Karpas-422 (cell line): Measurements from ENCODE around the gene CAMK1G. TPM values are rescaled to one million over a fixed set of nuclear protein-coding genes. Genes with fewer than 3 reads are reported as not detected.
A peak's percentile ranks its signal among the peaks of the same experiment; 100 is the strongest.

Source experiments
- DNase-seq: peaks from one replicate; pipeline ENCODE4 v3.0.0-alpha.2; 2015
- H2AFZ ChIP-seq: fragments of 200-600 bp; sonication (generic); 2 replicates; pipeline ENCODE4 v1.6.1; 2014; ENCODE audit warnings: antibody characterized with exemption, low read length, mixed read lengths
- H3K27ac ChIP-seq: fragments of 200-600 bp; sonication (generic); 2 replicates; pipeline ENCODE4 v1.5.1; 2014; ENCODE audit warnings: mild to moderate bottlenecking, low read length, moderate library complexity
- H3K27me3 ChIP-seq: fragments of 200-600 bp; sonication (generic); 2 replicates; pipeline ENCODE4 v1.6.1; 2014; ENCODE audit warnings: low read length, mixed read lengths
- H3K36me3 ChIP-seq: fragments of 200-600 bp; sonication (generic); 2 replicates; pipeline ENCODE4 v1.6.1; 2014; ENCODE audit warnings: low read length, mixed read lengths; ENCODE audit not compliant: insufficient read depth
- H3K4me1 ChIP-seq: fragments of 200-600 bp; sonication (generic); 2 replicates; pipeline ENCODE4 v1.6.1; 2014; ENCODE audit warnings: mild to moderate bottlenecking, low read length, mixed read lengths
- H3K4me2 ChIP-seq: fragments of 200-600 bp; sonication (generic); 2 replicates; pipeline ENCODE4 v1.6.1; 2014; ENCODE audit warnings: low read length, low read depth, mild to moderate bottlenecking; ENCODE audit not compliant: poor library complexity, severe bottlenecking
- H3K4me3 ChIP-seq: fragments of 200-600 bp; sonication (generic); 2 replicates; pipeline ENCODE4 v1.5.1; 2014; ENCODE audit warnings: mild to moderate bottlenecking, antibody characterized with exemption, low read length, mixed read lengths
- H3K79me2 ChIP-seq: fragments of 200-600 bp; sonication (generic); 2 replicates; pipeline ENCODE4 v1.6.1; 2014; ENCODE audit warnings: mild to moderate bottlenecking, low read length, mixed read lengths
- H3K9ac ChIP-seq: fragments of 200-600 bp; sonication (generic); 2 replicates; pipeline ENCODE4 v1.6.0; 2014; ENCODE audit warnings: low read length
- H3K9me2 ChIP-seq: fragments of 200-600 bp; sonication (generic), shearing (Covaris generic); replicated peaks from 2 replicates; pipeline ENCODE4 v1.6.0; 2014; ENCODE audit warnings: mild to moderate bottlenecking, low read length, moderate library complexity; ENCODE audit not compliant: insufficient read depth
- H3K9me3 ChIP-seq: fragments of 300-700, 200-600 bp; sonication (generic); 2 replicates; pipeline ENCODE4 v1.6.1; 2014; ENCODE audit warnings: low read length, mixed read lengths
- H4K20me1 ChIP-seq: fragments of 200-600 bp; sonication (generic); 2 replicates; pipeline ENCODE4 v1.6.1; 2014; ENCODE audit warnings: mild to moderate bottlenecking, antibody characterized with exemption, low read length, low read depth; ENCODE audit not compliant: insufficient read depth
- total RNA-seq: library from RNA; depleted of rRNA; stranded (reverse); fragments of >200 nt; shearing (Covaris generic); gene quantifications from 2 replicates; pipeline ENCODE4 v1.2.3, GENCODE V29; 2014; ENCODE audit warnings: low replicate concordance

The CAMK1G gene
- total RNA-seq, 1 experiment from 2014 or later, result not detected

DNA sequence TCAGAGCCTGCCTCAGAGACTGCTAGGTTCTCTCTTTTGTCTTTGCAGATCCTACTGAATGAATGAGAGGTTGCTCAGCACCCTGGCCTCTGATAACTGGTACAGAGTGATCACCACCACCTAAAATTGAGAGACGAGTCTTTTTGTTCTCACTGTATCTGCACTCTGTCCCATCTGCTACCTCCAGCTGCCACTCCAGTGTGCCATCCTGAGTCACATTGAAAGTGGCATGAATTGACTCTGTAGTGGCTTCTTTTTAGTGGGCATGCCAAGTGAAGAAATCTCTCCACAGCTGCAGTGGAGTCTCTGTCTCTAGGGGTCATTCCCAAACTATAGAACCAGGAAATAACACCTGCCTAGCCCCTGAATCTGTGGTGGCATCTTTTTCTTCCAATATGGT, 14.7 kb downstream of the CAMK1G start:
- H3K27ac ChIP-seq, result no peak overlapping the region
- no peaks in the 10 kb centered on the region for H3K27me3 ChIP-seq
- no peak overlapping the region for H3K9ac ChIP-seq
- no peak overlapping the region for H2AFZ ChIP-seq
- no peaks in the 10 kb centered on the region for H3K79me2 ChIP-seq
- H3K9me2 ChIP-seq, result no peaks in the 10 kb centered on the region
- H3K4me2 ChIP-seq, result no peak overlapping the region
- DNase-seq, result no peak
- no peak overlapping the region for H3K4me3 ChIP-seq
- no peaks in the 10 kb centered on the region for H3K36me3 ChIP-seq
- no peaks in the 10 kb centered on the region for H4K20me1 ChIP-seq
- no peaks in the 10 kb centered on the region for H3K9me3 ChIP-seq
- no peaks in the 10 kb centered on the region for H3K4me1 ChIP-seq

GRCh38 chr1:209600541-209600940, 17.0 kb downstream of the CAMK1G start:
- no peak overlapping the region for H3K9ac ChIP-seq
- H3K79me2 ChIP-seq, result no peaks in the 10 kb centered on the region
- H3K4me3 ChIP-seq, result no peak overlapping the region
- H3K27me3 ChIP-seq, result no peaks in the 10 kb centered on the region
- H3K9me3 ChIP-seq, result no peaks in the 10 kb centered on the region
- no peaks in the 10 kb centered on the region for H3K9me2 ChIP-seq
- no peak overlapping the region for H3K27ac ChIP-seq
- H3K36me3 ChIP-seq, result no peaks in the 10 kb centered on the region
- no peaks in the 10 kb centered on the region for H3K4me1 ChIP-seq
- no peak overlapping the region for H3K4me2 ChIP-seq
- no peaks in the 10 kb centered on the region for H4K20me1 ChIP-seq
- no peak overlapping the region for H2AFZ ChIP-seq
- no peak for DNase-seq

DNA sequence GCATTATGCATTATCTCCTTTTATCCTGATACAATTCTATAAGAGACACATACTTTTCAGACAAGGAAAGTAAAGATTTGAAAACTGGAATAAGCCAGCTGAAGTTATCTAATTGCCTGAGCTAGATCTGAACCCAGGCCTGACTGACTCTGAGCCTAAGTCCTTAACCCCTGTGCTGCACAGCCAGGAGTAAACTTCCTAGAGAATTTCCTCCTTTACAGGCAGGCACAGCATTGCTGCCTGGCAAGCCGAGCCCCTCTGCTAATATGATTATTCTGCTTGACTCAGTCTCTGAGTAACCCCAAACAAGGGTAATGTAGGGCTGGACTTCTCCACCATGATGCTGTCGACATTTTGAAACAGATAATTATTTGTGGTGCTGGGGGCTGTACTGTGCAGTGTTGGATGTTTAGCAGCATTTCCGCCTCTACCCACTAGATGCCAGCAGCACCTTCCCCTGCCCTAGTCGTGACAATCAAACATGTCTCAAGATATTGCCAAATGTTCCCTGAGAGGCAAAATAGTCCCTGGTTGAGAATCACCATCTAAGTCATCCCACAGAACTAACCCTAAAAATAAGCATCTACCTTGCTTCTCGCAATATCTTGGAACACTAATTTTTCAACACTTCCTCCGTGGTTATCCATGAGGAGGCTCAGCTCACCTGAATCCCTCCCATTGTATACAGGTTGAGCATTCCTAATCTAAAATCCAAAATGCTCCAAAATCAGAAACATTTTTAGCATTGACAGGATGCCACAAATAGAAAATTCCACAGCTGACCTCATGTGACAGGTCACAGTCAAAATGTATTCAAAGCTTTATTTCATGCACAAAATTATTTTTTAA, 18.5 kb downstream of the CAMK1G start:
- no peaks in the 10 kb centered on the region for H3K36me3 ChIP-seq
- peak; percentile 63 for DNase-seq
- H4K20me1 ChIP-seq, result no peaks in the 10 kb centered on the region
- no peaks in the 10 kb centered on the region for H3K4me1 ChIP-seq
- no peak overlapping the region for H3K9ac ChIP-seq
- no peaks in the 10 kb centered on the region for H3K27me3 ChIP-seq
- H3K4me3 ChIP-seq, result no peak overlapping the region
- no peaks in the 10 kb centered on the region for H3K9me3 ChIP-seq
- no peak overlapping the region for H2AFZ ChIP-seq
- H3K9me2 ChIP-seq, result no peaks in the 10 kb centered on the region
- H3K4me2 ChIP-seq, result no peak overlapping the region
- H3K27ac ChIP-seq, result no peak overlapping the region
- H3K79me2 ChIP-seq, result no peaks in the 10 kb centered on the region

GRCh38 chr1:209603877-209604276, 20.4 kb downstream of the CAMK1G start:
- Histone ChIP-seq H3K79me2 (no peaks in the 10 kb centered on the region), H4K20me1 (no peaks in the 10 kb centered on the region), H3K27me3 (no peaks in the 10 kb centered on the region), H3K9me3 (no peaks in the 10 kb centered on the region), H3K36me3 (no peaks in the 10 kb centered on the region), H3K9ac (no peak overlapping the region), H3K4me1 (no peaks in the 10 kb centered on the region), H3K4me3 (no peak overlapping the region), H3K4me2 (no peak overlapping the region), H2AFZ (no peak overlapping the region), H3K27ac (no peak overlapping the region), H3K9me2 (no peaks in the 10 kb centered on the region)
- no peak for DNase-seq

GRCh38 chr1:209607102-209607794, 23.7 kb downstream of the CAMK1G start:
- no peaks in the 10 kb centered on the region for H3K36me3 ChIP-seq
- H3K9me2 ChIP-seq, result no peaks in the 10 kb centered on the region
- H3K9ac ChIP-seq, result no peak overlapping the region
- no peak overlapping the region for H3K27ac ChIP-seq
- no peaks in the 10 kb centered on the region for H3K79me2 ChIP-seq
- H2AFZ ChIP-seq, result no peak overlapping the region
- H3K4me1 ChIP-seq, result no peaks in the 10 kb centered on the region
- no peaks in the 10 kb centered on the region for H4K20me1 ChIP-seq
- H3K4me3 ChIP-seq, result no peak overlapping the region
- no peak overlapping the region for H3K4me2 ChIP-seq
- no peaks in the 10 kb centered on the region for H3K9me3 ChIP-seq
- no peak for DNase-seq
- no peaks in the 10 kb centered on the region for H3K27me3 ChIP-seq

- H3K27ac ChIP-seq, result no peak overlapping the region
- H3K4me3 ChIP-seq, result no peak overlapping the region
- no peaks in the 10 kb centered on the region for H3K9me3 ChIP-seq
- H2AFZ ChIP-seq, result no peak overlapping the region
- H3K36me3 ChIP-seq, result no peaks in the 10 kb centered on the region
- H3K4me1 ChIP-seq, result no peaks in the 10 kb centered on the region
- H3K27me3 ChIP-seq, result no peaks in the 10 kb centered on the region
- no peak for DNase-seq
- no peaks in the 10 kb centered on the region for H4K20me1 ChIP-seq
- no peak overlapping the region for H3K4me2 ChIP-seq
- no peaks in the 10 kb centered on the region for H3K79me2 ChIP-seq
- H3K9me2 ChIP-seq, result no peaks in the 10 kb centered on the region
- H3K9ac ChIP-seq, result no peak overlapping the region
Measured at GRCh38 chr1:209607795-209608178, 24.3 kb downstream of the CAMK1G start.

GRCh38 chr1:209609041-209609790, 25.7 kb downstream of the CAMK1G start:
- no peaks in the 10 kb centered on the region for H3K79me2 ChIP-seq
- no peak overlapping the region for H3K4me2 ChIP-seq

More at GRCh38 chr1:209609041-209609790, 25.7 kb downstream of the CAMK1G start:
- H3K36me3 ChIP-seq, result no peaks in the 10 kb centered on the region
- no peak overlapping the region for H3K4me3 ChIP-seq
- no peaks in the 10 kb centered on the region for H4K20me1 ChIP-seq
- no peaks in the 10 kb centered on the region for H3K9me2 ChIP-seq
- H3K9me3 ChIP-seq, result no peaks in the 10 kb centered on the region
- H2AFZ ChIP-seq, result no peak overlapping the region
- DNase-seq, result no peak
- H3K9ac ChIP-seq, result no peak overlapping the region
- H3K27me3 ChIP-seq, result no peaks in the 10 kb centered on the region
- H3K27ac ChIP-seq, result no peak overlapping the region
- no peaks in the 10 kb centered on the region for H3K4me1 ChIP-seq
